C4-2B (cell line): ENCODE results near the gene DPP6.

Experiments
- CTCF ChIP-seq: fragments of 450-650 bp; conservative IDR thresholded peaks from 2 replicates; pipeline ENCODE4 v1.5.1; 2017; ENCODE audit warnings: mild to moderate bottlenecking
- ZFX ChIP-seq: fragments of 450-650 bp; IDR thresholded peaks from 2 replicates; pipeline ENCODE4 v1.6.1; 2017

- no peak for TF ChIP-seq CTCF
- TF ChIP-seq ZFX = no peak
Measured at GRCh38 chr7:154875297-154875696, 823.1 kb downstream of the DPP6 start.
